Sigmoid colon (tissue), 4 donors: ENCODE data around the gene AMBP.

Experiments
- EP300 ChIP-seq, 4 donors: sonication (generic); formaldehyde crosslinking; IDR thresholded peaks; one replicate each; pipeline ENCODE4 v1.6.1; 2017; ENCODE audit warnings: antibody characterized with exemption in 4 of 4
- POLR2AphosphoS5 ChIP-seq, 4 donors: sonication (generic); formaldehyde crosslinking; IDR thresholded peaks; one replicate each; pipeline ENCODE4 v1.6.1; 2017; ENCODE audit warnings: antibody characterized with exemption in 4 of 4
- TF ChIP-seq, protein P1 (sequence below), 4 experiments: fragments of 450-650 bp in 3 of 4; fragments of 200-600 bp in 1 of 4; IDR thresholded peaks; one replicate each; pipeline ENCODE4 v1.5.1; 2016 to 2019; ENCODE audit warnings: antibody characterized with exemption in 4 of 4, mild to moderate bottlenecking in 3 of 4, moderate library complexity in 2 of 4

DNA sequence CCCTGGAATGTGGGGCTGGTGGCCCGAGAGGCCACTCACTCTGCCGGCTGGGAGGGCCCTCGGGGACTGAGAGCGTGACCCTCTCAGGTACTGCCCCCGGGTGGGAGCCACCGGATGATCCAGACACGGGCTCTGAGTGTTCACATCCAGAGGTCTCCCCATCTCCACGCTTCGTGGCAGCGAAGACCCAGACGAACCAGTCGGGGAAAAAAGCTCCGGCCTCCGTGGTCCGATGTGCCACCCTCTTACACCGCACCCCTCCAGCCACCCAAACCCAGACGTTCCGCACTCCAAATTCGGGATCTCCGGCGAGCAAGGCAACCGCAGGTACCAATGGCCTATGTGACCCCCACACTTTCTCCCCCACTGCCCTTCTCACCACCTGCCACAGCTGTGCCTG, 49.5 kb downstream of the AMBP start:
- TF ChIP-seq, protein P1, sequence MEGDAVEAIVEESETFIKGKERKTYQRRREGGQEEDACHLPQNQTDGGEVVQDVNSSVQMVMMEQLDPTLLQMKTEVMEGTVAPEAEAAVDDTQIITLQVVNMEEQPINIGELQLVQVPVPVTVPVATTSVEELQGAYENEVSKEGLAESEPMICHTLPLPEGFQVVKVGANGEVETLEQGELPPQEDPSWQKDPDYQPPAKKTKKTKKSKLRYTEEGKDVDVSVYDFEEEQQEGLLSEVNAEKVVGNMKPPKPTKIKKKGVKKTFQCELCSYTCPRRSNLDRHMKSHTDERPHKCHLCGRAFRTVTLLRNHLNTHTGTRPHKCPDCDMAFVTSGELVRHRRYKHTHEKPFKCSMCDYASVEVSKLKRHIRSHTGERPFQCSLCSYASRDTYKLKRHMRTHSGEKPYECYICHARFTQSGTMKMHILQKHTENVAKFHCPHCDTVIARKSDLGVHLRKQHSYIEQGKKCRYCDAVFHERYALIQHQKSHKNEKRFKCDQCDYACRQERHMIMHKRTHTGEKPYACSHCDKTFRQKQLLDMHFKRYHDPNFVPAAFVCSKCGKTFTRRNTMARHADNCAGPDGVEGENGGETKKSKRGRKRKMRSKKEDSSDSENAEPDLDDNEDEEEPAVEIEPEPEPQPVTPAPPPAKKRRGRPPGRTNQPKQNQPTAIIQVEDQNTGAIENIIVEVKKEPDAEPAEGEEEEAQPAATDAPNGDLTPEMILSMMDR (IDR thresholded peaks at IDR 0.05), result no peak
- no peak for TF ChIP-seq EP300 (IDR thresholded peaks at IDR 0.05)
- TF ChIP-seq POLR2AphosphoS5 (IDR thresholded peaks at IDR 0.05), result no peak
